ENCODE data around the gene THRAP3. TPM values are rescaled to one million over a fixed set of nuclear protein-coding genes. Genes with fewer than 3 reads are reported as not detected.

Gene THRAP3
- polyA plus RNA-seq, 1 of the 3 experiments (the other 2 are of a cell fraction) = 33.7 TPM

DNA sequence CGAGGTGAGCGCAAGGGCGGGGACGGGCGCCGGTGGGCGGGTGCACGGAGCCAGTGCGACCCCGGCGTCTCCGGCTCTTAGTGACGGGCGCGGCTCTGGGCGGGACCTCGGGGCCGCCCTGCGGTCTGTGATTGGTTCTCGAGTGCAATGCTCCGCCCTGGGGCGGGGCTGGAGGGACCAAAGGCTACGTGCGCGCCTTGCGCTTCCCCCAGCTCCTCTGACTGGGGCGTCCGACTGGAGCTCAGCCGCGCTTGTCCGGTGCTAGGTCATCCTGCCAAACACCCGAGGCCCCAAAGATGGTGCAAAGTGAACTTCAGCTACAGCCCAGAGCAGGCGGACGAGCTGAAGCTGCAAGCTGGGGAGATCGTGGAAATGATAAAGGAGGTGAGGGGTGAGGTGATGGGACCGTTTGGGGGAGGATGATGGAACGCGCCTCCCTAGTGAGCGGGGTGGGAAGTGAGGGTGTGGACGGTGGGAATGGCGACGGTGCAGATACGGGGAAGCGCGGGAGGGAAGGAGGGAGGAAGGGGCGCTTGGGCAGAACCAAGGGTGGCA lies 82.7 kb downstream of the THRAP3 start (continued):
- TF ChIP-seq RFX5 (IDR thresholded peaks at IDR 0.05; ENCODE audit: low read length) = no peak

DNA sequence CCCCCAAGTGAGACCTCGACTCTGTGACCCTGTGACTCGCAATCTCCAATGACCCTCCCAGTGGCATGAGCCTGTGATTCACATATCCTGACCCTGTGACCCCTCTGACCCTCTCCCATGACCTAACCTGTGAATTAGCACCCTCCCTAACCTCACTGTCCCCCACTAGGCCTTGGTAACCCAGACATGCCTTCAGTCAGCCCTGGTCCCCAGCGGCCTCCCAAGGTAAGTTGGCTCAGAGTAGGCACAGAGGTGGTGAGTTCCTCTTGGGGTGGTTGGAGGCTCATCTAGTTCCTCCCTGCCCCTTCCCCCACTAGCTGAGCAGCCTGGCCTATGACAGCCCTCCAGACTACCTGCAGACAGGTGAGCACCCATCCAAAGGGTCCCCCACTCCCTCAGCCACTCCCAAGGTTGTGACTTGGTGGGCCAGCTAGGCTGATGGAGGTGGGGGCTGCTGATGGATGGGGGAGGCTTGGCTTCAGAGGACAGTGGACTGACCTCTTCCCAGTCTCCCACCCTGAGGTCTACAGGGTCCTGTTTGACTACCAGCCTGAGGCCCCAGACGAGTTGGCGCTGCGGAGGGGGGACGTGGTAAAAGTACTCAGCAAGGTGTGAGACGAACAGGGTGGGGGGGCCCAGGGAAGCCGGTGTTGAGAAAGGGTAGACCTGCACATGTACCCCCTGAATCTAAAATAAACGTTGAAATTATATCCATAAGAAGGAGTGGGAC lies 83.5 kb downstream of the THRAP3 start:
- no peak overlapping the region for H2AFZ ChIP-seq (ENCODE audit: low read depth)
- H3K27ac ChIP-seq (ENCODE audit: low read depth in 2 of 2, low read length in 1 of 2) = no peak overlapping the region; a peak in 1 of 4 replicates
- H3K4me3 ChIP-seq (ENCODE audit: low read depth in 2 of 2, low read length in 1 of 2) = peak overlapping the region; percentile 46 to 60; a peak in 3 of 4 replicates
- CTCF ChIA-PET = interaction anchor here (0.6 to 3.1 kb wide), 10 partner anchors 8 to 158 kb away, joined by 3 to 11 read pairs (median 4); partner anchors contain the start of genes EVA1B and TRAPPC3
- peaks cover 0 to 12% of the 10 kb centered on the region in 2 experiments; a peak in 2 of 4 replicates for H3K4me1 ChIP-seq (ENCODE audit: control insufficient read depth in 1 of 2, insufficient read depth in 2 of 2, low read depth in 1 of 2, low read length in 1 of 2)
- no peaks in the 10 kb centered on the region for H3K9me3 ChIP-seq
- peaks cover 8% of the 10 kb centered on the region; the same call in 1 of the 2 replicates for H3K79me2 ChIP-seq (ENCODE audit: insufficient read depth)
- H3K27me3 ChIP-seq (ENCODE audit: insufficient read depth) = no peaks in the 10 kb centered on the region
- no peaks in the 10 kb centered on the region for H4K20me1 ChIP-seq (ENCODE audit: insufficient read depth)
- H3F3A ChIP-seq (replicated peaks; ENCODE audit: insufficient read depth) = peaks cover 28% of the 10 kb centered on the region
- TF ChIP-seq FOXJ3 (CRISPR knock-in tag; IDR thresholded peaks at IDR 0.05) = no peak
- TF ChIP-seq FOSL2 (IDR thresholded peaks at IDR 0.05; ENCODE audit: borderline replicate concordance, low read depth) = no peak
- TF ChIP-seq POLR2AphosphoS5 (IDR thresholded peaks at IDR 0.05; ENCODE audit: low read depth, low read length) = no peak
- TF ChIP-seq MAX (IDR thresholded peaks at IDR 0.05; ENCODE audit: low read depth) = no peak
- TF ChIP-seq EZH2phosphoT487 (IDR thresholded peaks at IDR 0.05; ENCODE audit: borderline replicate concordance, low read depth) = no peak
- TF ChIP-seq, protein P1, sequence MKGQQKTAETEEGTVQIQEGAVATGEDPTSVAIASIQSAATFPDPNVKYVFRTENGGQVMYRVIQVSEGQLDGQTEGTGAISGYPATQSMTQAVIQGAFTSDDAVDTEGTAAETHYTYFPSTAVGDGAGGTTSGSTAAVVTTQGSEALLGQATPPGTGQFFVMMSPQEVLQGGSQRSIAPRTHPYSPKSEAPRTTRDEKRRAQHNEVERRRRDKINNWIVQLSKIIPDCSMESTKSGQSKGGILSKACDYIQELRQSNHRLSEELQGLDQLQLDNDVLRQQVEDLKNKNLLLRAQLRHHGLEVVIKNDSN (IDR thresholded peaks at IDR 0.05; ENCODE audit: borderline replicate concordance, low read depth) = no peak
- no peak for TF ChIP-seq TEAD4 (IDR thresholded peaks at IDR 0.05; ENCODE audit: borderline replicate concordance, insufficient read depth)
- no peak for TF ChIP-seq GATA2 (CRISPR knock-in tag; IDR thresholded peaks at IDR 0.05)
- TF ChIP-seq, protein P2, sequence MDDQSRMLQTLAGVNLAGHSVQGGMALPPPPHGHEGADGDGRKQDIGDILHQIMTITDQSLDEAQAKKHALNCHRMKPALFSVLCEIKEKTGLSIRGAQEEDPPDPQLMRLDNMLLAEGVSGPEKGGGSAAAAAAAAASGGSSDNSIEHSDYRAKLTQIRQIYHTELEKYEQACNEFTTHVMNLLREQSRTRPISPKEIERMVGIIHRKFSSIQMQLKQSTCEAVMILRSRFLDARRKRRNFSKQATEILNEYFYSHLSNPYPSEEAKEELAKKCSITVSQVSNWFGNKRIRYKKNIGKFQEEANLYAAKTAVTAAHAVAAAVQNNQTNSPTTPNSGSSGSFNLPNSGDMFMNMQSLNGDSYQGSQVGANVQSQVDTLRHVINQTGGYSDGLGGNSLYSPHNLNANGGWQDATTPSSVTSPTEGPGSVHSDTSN (IDR thresholded peaks at IDR 0.05) = no peak
- TF ChIP-seq MEF2A (IDR thresholded peaks at IDR 0.05; ENCODE audit: borderline replicate concordance, low read depth) = no peak
- TF ChIP-seq RFX5 (IDR thresholded peaks at IDR 0.05; ENCODE audit: low read length) = no peak
- TF ChIP-seq MXI1 (IDR thresholded peaks at IDR 0.05; ENCODE audit: low read depth, low read length) = no peak
- no peak for TF ChIP-seq CHD2 (IDR thresholded peaks at IDR 0.05; ENCODE audit: low read length, partially characterized antibody)
- TF ChIP-seq, protein P3, sequence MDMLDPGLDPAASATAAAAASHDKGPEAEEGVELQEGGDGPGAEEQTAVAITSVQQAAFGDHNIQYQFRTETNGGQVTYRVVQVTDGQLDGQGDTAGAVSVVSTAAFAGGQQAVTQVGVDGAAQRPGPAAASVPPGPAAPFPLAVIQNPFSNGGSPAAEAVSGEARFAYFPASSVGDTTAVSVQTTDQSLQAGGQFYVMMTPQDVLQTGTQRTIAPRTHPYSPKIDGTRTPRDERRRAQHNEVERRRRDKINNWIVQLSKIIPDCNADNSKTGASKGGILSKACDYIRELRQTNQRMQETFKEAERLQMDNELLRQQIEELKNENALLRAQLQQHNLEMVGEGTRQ (IDR thresholded peaks at IDR 0.05; ENCODE audit: borderline replicate concordance, low read depth, low read length) = no peak
- no peak for TF ChIP-seq TCF12 (IDR thresholded peaks at IDR 0.05)
- no peak for TF ChIP-seq SMC3 (IDR thresholded peaks at IDR 0.05; ENCODE audit: low read depth, low read length)
- TF ChIP-seq RXRA (IDR thresholded peaks at IDR 0.05; ENCODE audit: borderline replicate concordance, low read depth) = no peak
- H3K9ac ChIP-seq = peak overlapping the region; percentile 39
- H3K9me2 ChIP-seq = no peaks in the 10 kb centered on the region
- DNase-seq = no peak
- H3K4me2 ChIP-seq = peak overlapping the region; percentile 77
- H3K36me3 ChIP-seq (replicated peaks in 1 of 2; ENCODE audit: control insufficient read depth in 1 of 2, insufficient read depth in 2 of 2, low read length in 1 of 2) = peaks cover 20 to 63% of the 10 kb centered on the region in 2 experiments
- POLR2A ChIA-PET = interaction anchor here (0.7 to 2.0 kb wide), 5 partner anchors 11 to 158 kb away, joined by 3 to 6 read pairs (median 5); partner anchors contain the start of genes LSM10 and TRAPPC3
- WGBS (ENCODE audit: low lambda C conversion rate) = 99% methylated on average over 7 of the region's 10 CpGs
